Measurements from ENCODE around the gene CAMSAP3. TPM values are rescaled to one million over a fixed set of nuclear protein-coding genes. Genes with fewer than 3 reads are reported as not detected.

Gene CAMSAP3
- total and polyA plus RNA-seq, 11 donors: 0.04 to 3.7 (median 0.72) TPM

GRCh38 chr19:7632340-7633203 is 36.9 kb downstream of the CAMSAP3 start:
- intact Hi-C loops (cut with DNase I): no loop called here
- Histone ChIP-seq H3K9me3 (no peaks in the 10 kb centered on the region), H3K27me3 (peaks cover 2 to 22% (median 12%) of the 10 kb centered on the region in 9 donors), H3K4me3 (no peak overlapping the region), H3K4me1 (peaks cover 3 to 56% (median 24%) of the 10 kb centered on the region in 12 donors), H3K27ac (no peak overlapping the region), H3K36me3 (peaks cover 0 to 12% (median 0%) of the 10 kb centered on the region in 9 donors)
- no peak for ATAC-seq
- no peak for TF ChIP-seq POLR2A (IDR thresholded peaks at IDR 0.05)
- TF ChIP-seq CTCF (IDR thresholded peaks at IDR 0.05): no peak
- 91 to 93% (median 92%) methylated on average over 24 to 40 of the region's 40 CpGs for WGBS, 4 donors
- no peak for DNase-seq

GRCh38 chr19:7633698-7634097 is 38.0 kb downstream of the CAMSAP3 start, which contains the start of gene PCP2:
Gene PCP2 (minus strand): TSS chr19:7633719. CDS start chr19:7633457, 262 bp downstream.
- ATAC-seq: no peak
- TF ChIP-seq CTCF (IDR thresholded peaks at IDR 0.05) (no peak), POLR2A (IDR thresholded peaks at IDR 0.05) (no peak)
- DNase-seq: no peak
- Histone ChIP-seq H3K27ac (no peak within 1 kb of the TSS), H3K36me3 (peaks cover 0 to 12% (median 0%) of the 10 kb centered on the region in 9 donors), H3K9me3 (no peaks in the 10 kb centered on the region), H3K4me3 (no peak within 1 kb of the TSS), H3K27me3 (peaks cover 2 to 33% (median 16%) of the 10 kb centered on the region in 9 donors), H3K4me1 (peaks cover 3 to 47% (median 13%) of the 10 kb centered on the region in 12 donors)
- 37 to 65% (median 45%) methylated on average over 1 to 2 of the region's 2 CpGs; no CpG with 5 or more reads in 1 of the 4 donors for WGBS, 4 donors
- intact Hi-C loops (cut with DNase I): no loop called here

GRCh38 chr19:7635670-7636069 is 40.0 kb downstream of the CAMSAP3 start:
- Histone ChIP-seq H3K27ac (no peak overlapping the region), H3K4me1 (peaks cover 0 to 36% (median 5%) of the 10 kb centered on the region in 12 donors), H3K36me3 (peaks cover 0 to 12% (median 0%) of the 10 kb centered on the region in 9 donors), H3K27me3 (peaks cover 2 to 38% (median 17%) of the 10 kb centered on the region in 9 donors), H3K4me3 (no peak overlapping the region), H3K9me3 (no peaks in the 10 kb centered on the region)
- ATAC-seq: peak in 1 of 4 donors; percentile 25
- 34 to 49% (median 40%) methylated on average over 6 of the region's 6 CpGs for WGBS, 4 donors
- intact Hi-C loops (cut with DNase I): no loop called here
- TF ChIP-seq CTCF (IDR thresholded peaks at IDR 0.05) (no peak), POLR2A (IDR thresholded peaks at IDR 0.05) (no peak)
- DNase-seq: no peak

- Histone ChIP-seq H3K9me3 (no peaks in the 10 kb centered on the region), H3K27me3 (peaks cover 2 to 38% (median 17%) of the 10 kb centered on the region in 9 donors), H3K4me1 (peaks cover 0 to 29% (median 0%) of the 10 kb centered on the region in 12 donors), H3K4me3 (peak overlapping the region in 5 of 12 donors; percentile 35 to 75 (median 42)), H3K27ac (peak overlapping the region in 1 of 12 donors; percentile 90), H3K36me3 (peaks cover 0 to 12% (median 0%) of the 10 kb centered on the region in 9 donors)
- 61 to 71% (median 67%) methylated on average over 7 to 16 of the region's 16 CpGs for WGBS, 4 donors
- DNase-seq: peak in 2 of 5 donors; percentile 9 to 49
- TF ChIP-seq CTCF (IDR thresholded peaks at IDR 0.05) (no peak), POLR2A (IDR thresholded peaks at IDR 0.05) (no peak)
- intact Hi-C loops (cut with DNase I): no loop called here
- ATAC-seq: no peak
These were observed 40.6 kb downstream of the CAMSAP3 start for GRCh38 chr19:7636317-7636690.

Data from heart left ventricle (tissue), 16 donors.